Lower lobe of right lung (tissue), 2 donors: ENCODE results near the gene GLMN. TPM values are rescaled to one million over a fixed set of nuclear protein-coding genes. Genes with fewer than 3 reads are reported as not detected.

ENCODE experiments used
- ATAC-seq, 2 donors: fragments of 200-7000 bp; cut with Tn5 transposase; one replicate each; pipeline ENCODE4 v1.9.1; 2020 to 2022; ENCODE audit warnings: mild to moderate bottlenecking in 2 of 2, moderate library complexity in 2 of 2
- DNase-seq: peaks from one replicate; pipeline ENCODE4 v3.0.0-alpha.2; 2020
- H3K27ac ChIP-seq: fragments of 200-600 bp; one replicate; pipeline ENCODE4 v1.8.0; 2022
- H3K27me3 ChIP-seq: fragments of 200-600 bp; one replicate; pipeline ENCODE4 v1.8.0; 2022; ENCODE audit warnings: low read depth
- H3K36me3 ChIP-seq: fragments of 200-600 bp; one replicate; pipeline ENCODE4 v1.8.0; 2022; ENCODE audit warnings: mild to moderate bottlenecking
- H3K4me1 ChIP-seq: fragments of 200-600 bp; one replicate; pipeline ENCODE4 v1.8.0; 2022
- H3K4me3 ChIP-seq: fragments of 200-600 bp; one replicate; pipeline ENCODE4 v1.8.0; 2022; ENCODE audit warnings: mild to moderate bottlenecking
- H3K9me3 ChIP-seq: fragments of 200-600 bp; one replicate; pipeline ENCODE4 v1.8.0; 2022
- intact Hi-C: fragments of 100-400 bp; cut with DNase I; formaldehyde crosslinking; loops from one replicate; pipeline ENCODE4 v1.11.0; 2022
- total RNA-seq: library from RNA; stranded (reverse); fragmentation: NEBNext Ultra II Directional; extraction: Animal tissue kit (Norgen Biotek cat#: 25700); gene quantifications from one replicate; pipeline ENCODE4 v1.2.1, GENCODE V29; 2021
- TF ChIP-seq, protein P1 (sequence below): fragments of 200-600 bp; IDR thresholded peaks from one replicate; pipeline ENCODE4 v1.8.0; 2022; ENCODE audit warnings: antibody characterized with exemption, mild to moderate bottlenecking
- donor health status: DM: no; HTN: yes; CAD: no; lungs with severe emphysema.

GLMN gene
- total RNA-seq, 1 donor from 2014 or later = 6.5 TPM

DNA sequence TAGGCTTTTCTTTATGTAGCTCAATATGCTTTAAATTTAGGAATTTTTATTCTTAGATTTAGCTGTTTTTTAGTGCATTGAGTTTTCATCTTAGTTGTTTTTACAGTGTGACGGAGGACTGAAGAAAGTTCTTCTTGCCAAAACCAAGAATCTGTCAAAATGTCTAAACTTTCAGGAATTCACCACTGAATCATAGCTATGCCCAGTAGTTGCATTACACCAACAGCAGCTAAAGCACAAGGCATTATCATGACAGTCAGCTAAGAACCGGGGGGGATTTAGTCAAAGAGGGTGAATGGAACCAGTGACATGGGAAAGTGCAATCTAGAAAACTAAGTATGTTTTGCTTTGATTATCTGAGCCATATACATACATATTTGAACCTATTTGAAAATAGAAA, 87.6 kb downstream of the GLMN start:
- intact Hi-C loops = no loop called here

DNA sequence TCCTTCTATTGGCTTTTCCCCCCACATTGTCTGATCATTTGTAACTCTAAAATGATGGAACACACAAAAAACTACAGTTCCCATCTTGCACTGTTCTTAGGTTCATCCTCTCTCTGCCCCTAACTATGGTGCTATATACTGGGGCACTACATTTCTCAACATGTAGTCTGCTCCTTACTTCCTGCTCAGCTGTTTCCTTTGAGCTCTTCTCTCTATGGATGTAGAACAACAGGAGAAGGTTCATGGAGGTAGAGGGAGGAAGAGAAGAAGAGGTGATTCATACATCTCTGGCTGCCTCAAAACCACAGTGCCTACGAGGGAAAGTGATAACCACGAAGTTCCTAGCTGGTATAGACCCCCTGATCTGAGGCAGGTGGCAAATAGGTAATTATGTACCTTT, 88.1 kb downstream of the GLMN start:
- H3K4me3 ChIP-seq = no peak overlapping the region
- H3K27me3 ChIP-seq = no peaks in the 10 kb centered on the region
- ATAC-seq (no peak), DNase-seq (no peak)
- H3K9me3 ChIP-seq = peaks cover 7% of the 10 kb centered on the region
- intact Hi-C loops = no loop called here
- H3K36me3 ChIP-seq = no peaks in the 10 kb centered on the region
- H3K4me1 ChIP-seq = no peaks in the 10 kb centered on the region
- H3K27ac ChIP-seq = no peak overlapping the region
- TF ChIP-seq, protein P1, sequence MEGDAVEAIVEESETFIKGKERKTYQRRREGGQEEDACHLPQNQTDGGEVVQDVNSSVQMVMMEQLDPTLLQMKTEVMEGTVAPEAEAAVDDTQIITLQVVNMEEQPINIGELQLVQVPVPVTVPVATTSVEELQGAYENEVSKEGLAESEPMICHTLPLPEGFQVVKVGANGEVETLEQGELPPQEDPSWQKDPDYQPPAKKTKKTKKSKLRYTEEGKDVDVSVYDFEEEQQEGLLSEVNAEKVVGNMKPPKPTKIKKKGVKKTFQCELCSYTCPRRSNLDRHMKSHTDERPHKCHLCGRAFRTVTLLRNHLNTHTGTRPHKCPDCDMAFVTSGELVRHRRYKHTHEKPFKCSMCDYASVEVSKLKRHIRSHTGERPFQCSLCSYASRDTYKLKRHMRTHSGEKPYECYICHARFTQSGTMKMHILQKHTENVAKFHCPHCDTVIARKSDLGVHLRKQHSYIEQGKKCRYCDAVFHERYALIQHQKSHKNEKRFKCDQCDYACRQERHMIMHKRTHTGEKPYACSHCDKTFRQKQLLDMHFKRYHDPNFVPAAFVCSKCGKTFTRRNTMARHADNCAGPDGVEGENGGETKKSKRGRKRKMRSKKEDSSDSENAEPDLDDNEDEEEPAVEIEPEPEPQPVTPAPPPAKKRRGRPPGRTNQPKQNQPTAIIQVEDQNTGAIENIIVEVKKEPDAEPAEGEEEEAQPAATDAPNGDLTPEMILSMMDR = no peak

More for the DNA sequence above, 87.6 kb downstream of the GLMN start:
- TF ChIP-seq, protein P1 = no peak
- H3K36me3 ChIP-seq = no peaks in the 10 kb centered on the region
- DNase-seq (no peak), ATAC-seq (no peak)
- H3K4me1 ChIP-seq = no peaks in the 10 kb centered on the region
- H3K27me3 ChIP-seq = no peaks in the 10 kb centered on the region
- peaks cover 5% of the 10 kb centered on the region for H3K9me3 ChIP-seq
- no peak overlapping the region for H3K27ac ChIP-seq
- no peak overlapping the region for H3K4me3 ChIP-seq

DNA sequence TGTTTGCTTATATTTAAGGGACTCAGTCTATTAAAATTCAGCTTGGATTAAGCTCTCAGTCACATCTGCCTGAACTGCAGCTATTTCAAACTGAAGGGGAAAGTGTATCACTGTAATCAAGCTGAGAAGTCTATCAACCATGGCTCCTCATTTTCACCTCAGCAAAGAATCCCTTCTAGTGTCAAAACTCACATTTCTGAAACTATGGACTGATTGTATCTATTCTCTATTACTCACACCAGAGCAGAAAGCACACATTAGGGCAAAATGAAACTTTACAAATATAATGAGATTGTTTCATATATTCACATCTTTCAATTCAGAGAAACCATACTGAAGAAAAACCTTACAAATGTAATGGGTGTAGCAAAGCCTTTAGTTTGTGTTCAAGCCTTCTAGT, 95.7 kb downstream of the GLMN start:
- no peak overlapping the region for H3K27ac ChIP-seq
- no peak overlapping the region for H3K4me3 ChIP-seq
- intact Hi-C loops = no loop called here
- ATAC-seq (no peak), DNase-seq (no peak)
- H3K27me3 ChIP-seq = no peaks in the 10 kb centered on the region
- no peaks in the 10 kb centered on the region for H3K36me3 ChIP-seq
- TF ChIP-seq, protein P1 = no peak
- H3K9me3 ChIP-seq = peaks cover 7% of the 10 kb centered on the region
- no peaks in the 10 kb centered on the region for H3K4me1 ChIP-seq

DNA sequence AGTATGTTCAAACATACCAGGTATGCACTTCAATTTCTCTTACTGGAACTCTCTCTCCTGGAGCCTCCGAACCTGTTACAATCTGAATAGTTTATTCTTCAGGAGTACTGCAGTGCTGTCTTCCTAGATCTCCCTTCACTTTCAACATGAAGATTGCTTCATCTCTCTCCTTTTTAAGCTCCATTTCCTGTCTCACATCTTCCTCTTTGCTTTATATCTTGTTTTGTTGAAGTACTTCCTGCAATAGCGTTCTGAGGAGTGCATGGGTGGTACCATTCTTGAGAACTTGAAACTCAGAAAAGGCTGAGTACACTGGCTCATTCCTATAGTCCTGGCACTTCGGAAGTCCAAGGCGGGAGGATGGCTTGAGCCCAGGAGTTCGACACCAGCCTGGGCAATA, 96.8 kb downstream of the GLMN start:
- intact Hi-C loops = no loop called here
- Histone ChIP-seq H3K4me1 (no peaks in the 10 kb centered on the region), H3K27me3 (no peaks in the 10 kb centered on the region), H3K27ac (no peak overlapping the region), H3K4me3 (no peak overlapping the region), H3K36me3 (no peaks in the 10 kb centered on the region), H3K9me3 (peaks cover 7% of the 10 kb centered on the region)
- TF ChIP-seq, protein P1 = no peak
- no peak for DNase-seq
- peak; percentile 48 to 51 for ATAC-seq

Other genes starting within 250 kb of the GLMN start
- gene SETSIP, start 223.6 kb downstream of the GLMN start, total RNA-seq = not detected
- gene BTBD8, start 218.6 kb downstream of the GLMN start, total RNA-seq = 5.5 TPM
- gene C1orf146, start 81.1 kb downstream of the GLMN start, total RNA-seq = not detected
- 20.0 TPM for gene RPAP2, start 72 bp upstream of the GLMN start, total RNA-seq
- gene GFI1, start 187.9 kb upstream of the GLMN start, total RNA-seq = 3.3 TPM